SKM-1 treated with dmso at 0.1 percent for 144 hours (cell line): ENCODE results near the gene MAML2.

Experiments
- DNase-seq: peaks from one replicate; lab custom pipeline; 2025; ENCODE audit not compliant: unreplicated experiment; lab: John Stamatoyannopoulos, UW

MAML2 gene

GRCh38 chr11:96339706-96340554 is 3.1 kb downstream of the MAML2 start:
- DNase-seq, result no peak

GRCh38 chr11:96338910-96339705 is 3.9 kb downstream of the MAML2 start:
- peak; percentile 65 for DNase-seq

GRCh38 chr11:96337541-96338431 is 5.2 kb downstream of the MAML2 start:
- no peak for DNase-seq

GRCh38 chr11:96335388-96335787 is 7.6 kb downstream of the MAML2 start:
- DNase-seq, result no peak

- DNase-seq, result no peak
Measured at GRCh38 chr11:96334219-96334618, 8.8 kb downstream of the MAML2 start.

- DNase-seq, result no peak
Measured at GRCh38 chr11:96333191-96333719, 9.7 kb downstream of the MAML2 start.

- no peak for DNase-seq
Measured at GRCh38 chr11:96332126-96332771, 10.7 kb downstream of the MAML2 start.

GRCh38 chr11:96331699-96332116 is 11.3 kb downstream of the MAML2 start:
- no peak for DNase-seq

- no peak for DNase-seq
Measured at GRCh38 chr11:96330511-96330859, 12.5 kb downstream of the MAML2 start.

GRCh38 chr11:96329855-96330510 is 13.0 kb downstream of the MAML2 start:
- no peak for DNase-seq

GRCh38 chr11:96329419-96329818 is 13.6 kb downstream of the MAML2 start:
- no peak for DNase-seq

- no peak for DNase-seq
Measured at GRCh38 chr11:96328395-96329010, 14.5 kb downstream of the MAML2 start.

GRCh38 chr11:96326959-96327358 is 16.0 kb downstream of the MAML2 start:
- DNase-seq, result no peak

GRCh38 chr11:96324912-96325311 is 18.1 kb downstream of the MAML2 start:
- no peak for DNase-seq

- DNase-seq, result no peak
Measured at GRCh38 chr11:96323642-96323985, 19.4 kb downstream of the MAML2 start.

GRCh38 chr11:96322775-96323641 is 20.0 kb downstream of the MAML2 start:
- no peak for DNase-seq

- DNase-seq, result no peak
Measured at GRCh38 chr11:96321091-96321490, 21.9 kb downstream of the MAML2 start.

- DNase-seq, result no peak
Measured at GRCh38 chr11:96319898-96320656, 22.9 kb downstream of the MAML2 start.
